Muscle of leg (tissue), 11 donors: ENCODE results near the gene PTRH2. TPM values are rescaled to one million over a fixed set of nuclear protein-coding genes. Genes with fewer than 3 reads are reported as not detected.
A peak's percentile ranks its signal among the peaks of the same experiment; 100 is the strongest.

Experiments used
- DNase-seq: peaks from one replicate; pipeline ENCODE4 v3.0.0; 2013
- H3K27ac ChIP-seq: one replicate; pipeline ENCODE4 v1.5.1; 2013; ENCODE audit warnings: mild to moderate bottlenecking, low read length, control low read depth
- H3K27me3 ChIP-seq: one replicate; pipeline ENCODE4 v1.6.1; 2013; ENCODE audit warnings: low read length; ENCODE audit not compliant: control insufficient read depth, insufficient read depth
- H3K36me3 ChIP-seq: one replicate; pipeline ENCODE4 v1.6.1; 2013; ENCODE audit warnings: low read length; ENCODE audit not compliant: control insufficient read depth, insufficient read depth
- H3K4me1 ChIP-seq: one replicate; pipeline ENCODE4 v1.6.1; 2013; ENCODE audit warnings: low read length; ENCODE audit not compliant: control insufficient read depth, insufficient read depth
- H3K4me3 ChIP-seq: one replicate; pipeline ENCODE4 v1.5.1; 2013; ENCODE audit warnings: low read length, control low read depth
- H3K9me3 ChIP-seq: replicated peaks from 2 replicates; pipeline ENCODE4 v1.6.1; 2013; ENCODE audit warnings: low read depth, low read length; ENCODE audit not compliant: control insufficient read depth
- WGBS: methylation state at CpG from one replicate; pipeline ENCODE4 v1.1.5; 2013; ENCODE audit warnings: missing lambda C conversion rate; ENCODE audit not compliant: insufficient coverage; 5-methylcytosine and 5-hydroxymethylcytosine counted together
- polyA plus RNA-seq, 8 donors: library from polyadenylated mRNA; unstranded; fragments of 120-200 nt; gene quantifications; one replicate each; pipeline versions ENCODE4 v1.2.1 to v1.2.3, GENCODE V29; 2013; ENCODE audit warnings: inconsistent platforms in 1 of 8, low replicate concordance in 1 of 8; ENCODE audit not compliant: insufficient read length in 8 of 8, insufficient read depth in 1 of 8
- total RNA-seq: library from RNA; stranded (reverse); fragments of 120-200 nt; gene quantifications from one replicate; pipeline ENCODE4 v1.2.4, GENCODE V29; 2013

The PTRH2 gene
- total and polyA plus RNA-seq, 9 donors, result 10.9 to 20.1 (median 16.1) TPM

DNA sequence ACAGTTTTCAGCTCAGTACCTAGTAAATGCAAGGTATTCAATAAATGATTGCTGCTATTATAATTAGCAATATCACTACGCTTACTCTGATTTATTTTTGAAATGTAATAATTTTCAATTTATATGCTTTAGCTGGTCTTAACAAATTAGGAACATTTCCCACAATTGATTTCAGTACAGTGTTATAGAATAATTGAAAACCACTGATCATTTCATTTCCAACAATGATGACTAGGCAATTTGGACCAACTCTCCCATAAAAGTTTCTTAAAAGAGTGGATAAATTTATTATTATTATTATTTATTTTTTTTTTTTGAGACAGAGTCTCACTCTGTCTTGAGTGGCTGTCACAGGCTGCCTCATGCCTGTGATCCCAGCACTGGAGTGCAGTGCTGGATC, 41.4 kb upstream of the PTRH2 start:
- Histone ChIP-seq H3K36me3 (peaks cover 2% of the 10 kb centered on the region), H3K27me3 (no peaks in the 10 kb centered on the region), H3K4me3 (no peak overlapping the region), H3K4me1 (no peaks in the 10 kb centered on the region), H3K27ac (no peak overlapping the region), H3K9me3 (peaks cover 4% of the 10 kb centered on the region)
- DNase-seq, result no peak
- no CpG with 5 or more reads among the region's 1 CpG for WGBS

DNA sequence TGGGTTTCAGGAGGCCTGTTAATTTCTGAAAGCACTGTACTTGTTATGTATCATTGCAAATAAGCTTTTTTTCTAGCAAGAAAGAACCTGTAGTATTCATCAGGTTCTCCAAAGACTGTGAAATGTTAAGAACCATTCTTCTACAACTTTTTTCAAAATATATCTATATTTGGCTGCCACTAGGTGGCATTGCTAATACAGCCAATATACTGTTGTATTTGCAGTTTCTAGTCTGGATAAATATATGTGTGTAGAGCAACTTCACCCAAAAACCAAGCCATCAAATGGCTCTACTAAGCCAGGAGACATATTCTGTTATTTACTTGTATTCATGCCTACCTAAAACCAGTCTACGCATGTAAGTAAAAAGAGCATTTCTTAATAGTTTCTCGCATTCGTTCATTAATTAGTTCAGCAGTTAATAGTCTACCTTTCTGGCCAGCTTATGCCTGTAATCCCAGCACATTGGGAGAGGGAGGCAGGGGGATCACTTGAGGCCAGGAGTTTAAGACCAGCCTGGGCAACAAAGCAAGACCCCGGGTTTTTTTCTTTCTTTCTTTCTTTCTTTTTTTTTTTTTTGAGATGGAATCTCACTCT, 39.7 kb upstream of the PTRH2 start:
- peaks cover 7% of the 10 kb centered on the region for H3K9me3 ChIP-seq
- DNase-seq, result peak; percentile 59
- H3K4me3 ChIP-seq, result no peak overlapping the region

DNA sequence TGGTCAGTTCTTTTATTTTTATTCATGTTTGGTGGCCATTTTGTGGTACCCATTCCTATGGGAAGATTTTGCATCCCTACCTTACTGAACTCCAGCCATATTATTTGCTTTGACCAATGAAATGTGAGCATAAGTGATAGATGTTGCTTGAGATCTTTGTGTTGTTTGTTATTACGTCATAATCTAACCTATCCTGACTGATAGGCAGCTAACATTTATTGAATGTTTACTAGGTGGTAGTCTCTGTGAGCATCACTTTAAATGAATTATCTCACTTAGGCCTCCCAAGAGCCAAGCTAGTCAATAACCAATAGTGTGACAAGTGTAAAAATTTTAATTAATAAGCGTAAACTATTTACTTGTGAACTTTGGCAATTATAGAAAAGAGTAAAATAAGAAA, 37.8 kb upstream of the PTRH2 start:
- Histone ChIP-seq H3K4me1 (no peaks in the 10 kb centered on the region), H3K27me3 (no peaks in the 10 kb centered on the region), H3K9me3 (peaks cover 7% of the 10 kb centered on the region), H3K27ac (no peak overlapping the region), H3K36me3 (peaks cover 7% of the 10 kb centered on the region), H3K4me3 (no peak overlapping the region)
- DNase-seq, result no peak
- no CpG with 5 or more reads among the region's 2 CpGs for WGBS

More for the DNA sequence above, 39.7 kb upstream of the PTRH2 start:
- H3K27ac ChIP-seq, result no peak overlapping the region
- 95% methylated on average over 3 of the region's 4 CpGs for WGBS
- no peaks in the 10 kb centered on the region for H3K4me1 ChIP-seq
- H3K36me3 ChIP-seq, result peaks cover 7% of the 10 kb centered on the region
- H3K27me3 ChIP-seq, result no peaks in the 10 kb centered on the region

DNA sequence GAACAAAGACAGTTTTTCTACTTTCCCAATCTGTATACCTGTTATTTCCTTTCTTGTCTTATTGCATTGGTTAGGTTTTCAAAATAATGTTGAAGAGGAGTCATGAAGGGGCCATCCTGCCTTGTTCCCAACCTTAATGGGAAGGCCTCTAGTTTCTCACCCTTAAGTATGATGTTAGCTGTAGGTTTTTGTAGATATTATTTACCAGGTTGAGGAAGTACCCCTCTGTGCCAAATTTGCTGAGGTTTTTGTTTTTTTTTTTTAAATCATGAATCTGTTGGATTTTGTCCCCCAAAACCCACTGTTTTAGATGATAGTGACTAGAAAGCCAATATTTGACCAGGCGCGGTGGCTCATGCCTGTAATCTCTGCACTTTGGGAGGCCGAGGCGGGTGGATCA, 36.6 kb upstream of the PTRH2 start:
- no CpG with 5 or more reads among the region's 4 CpGs for WGBS
- Histone ChIP-seq H3K27me3 (no peaks in the 10 kb centered on the region), H3K36me3 (peaks cover 10% of the 10 kb centered on the region), H3K27ac (no peak overlapping the region), H3K4me1 (no peaks in the 10 kb centered on the region), H3K4me3 (no peak overlapping the region), H3K9me3 (peaks cover 7% of the 10 kb centered on the region)
- DNase-seq, result no peak

DNA sequence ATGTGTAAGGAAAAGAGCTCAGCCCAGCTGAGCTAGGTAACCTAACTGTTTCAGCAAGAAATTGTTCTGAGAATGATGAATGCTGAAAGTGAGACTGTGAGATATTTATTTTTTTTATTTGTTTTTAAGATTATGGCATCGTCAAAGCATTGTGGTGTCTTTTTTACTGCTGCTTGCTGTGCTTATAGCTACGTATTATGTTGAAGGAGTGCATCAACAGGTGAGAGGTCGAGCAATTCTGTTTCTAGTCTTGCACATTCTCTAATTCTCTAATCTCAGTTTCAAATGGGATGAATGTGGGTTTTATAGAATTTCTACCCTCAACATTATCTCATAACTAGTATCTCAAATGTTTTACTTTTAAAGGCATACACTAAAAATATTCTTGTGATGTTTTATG, 30.1 kb upstream of the PTRH2 start:
- Histone ChIP-seq H3K36me3 (peaks cover 6% of the 10 kb centered on the region), H3K27ac (no peak overlapping the region), H3K9me3 (no peaks in the 10 kb centered on the region), H3K4me1 (no peaks in the 10 kb centered on the region), H3K4me3 (no peak overlapping the region), H3K27me3 (no peaks in the 10 kb centered on the region)
- no peak for DNase-seq
- no CpG with 5 or more reads among the region's 3 CpGs for WGBS

DNA sequence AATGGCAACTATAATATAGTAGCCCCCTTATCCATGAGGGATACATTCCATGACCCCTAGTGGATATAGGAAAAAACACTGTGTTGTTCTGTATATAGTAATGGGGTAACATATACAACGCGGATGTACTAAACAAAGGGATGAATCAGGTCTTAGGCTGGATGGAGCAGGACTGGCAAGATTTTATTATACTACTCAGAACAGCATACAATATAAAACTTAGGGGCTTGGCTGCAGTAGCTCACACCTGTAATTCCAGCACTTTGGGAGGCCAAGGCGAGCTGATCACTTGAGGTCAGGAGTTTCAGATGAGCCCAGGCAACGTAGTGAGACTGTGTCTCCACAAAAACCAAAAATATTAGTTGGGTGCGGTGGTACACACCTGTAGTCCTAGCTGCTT, 27.0 kb upstream of the PTRH2 start:
- no peak for DNase-seq
- Histone ChIP-seq H3K4me1 (no peaks in the 10 kb centered on the region), H3K9me3 (no peaks in the 10 kb centered on the region), H3K36me3 (peaks cover 4% of the 10 kb centered on the region), H3K4me3 (no peak overlapping the region), H3K27ac (no peak overlapping the region), H3K27me3 (no peaks in the 10 kb centered on the region)
- 93% methylated on average over 2 of the region's 5 CpGs for WGBS

DNA sequence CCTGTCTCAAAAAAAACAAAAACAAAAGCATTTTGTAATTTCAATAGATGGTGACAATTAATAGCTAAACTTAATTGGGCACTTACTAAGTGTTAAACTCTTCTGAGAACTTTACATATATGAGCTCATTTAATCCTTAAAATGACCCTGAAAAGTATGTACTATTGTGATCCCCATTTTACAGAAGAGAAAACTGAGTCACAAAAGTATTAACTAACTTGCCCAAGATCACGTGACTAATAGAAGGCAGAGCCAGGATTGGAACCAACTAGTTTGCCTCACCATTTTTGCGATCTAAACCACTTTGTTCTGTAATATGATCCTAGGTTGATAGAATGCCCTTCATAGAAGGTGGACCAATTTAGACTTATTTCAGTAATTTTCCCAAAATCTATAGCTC, 26.5 kb upstream of the PTRH2 start:
- no peaks in the 10 kb centered on the region for H3K27me3 ChIP-seq
- WGBS, result no CpG with 5 or more reads among the region's 2 CpGs
- DNase-seq, result no peak
- no peak overlapping the region for H3K27ac ChIP-seq
- peaks cover 4% of the 10 kb centered on the region for H3K36me3 ChIP-seq
- H3K4me1 ChIP-seq, result no peaks in the 10 kb centered on the region
- H3K9me3 ChIP-seq, result no peaks in the 10 kb centered on the region
- H3K4me3 ChIP-seq, result no peak overlapping the region

DNA sequence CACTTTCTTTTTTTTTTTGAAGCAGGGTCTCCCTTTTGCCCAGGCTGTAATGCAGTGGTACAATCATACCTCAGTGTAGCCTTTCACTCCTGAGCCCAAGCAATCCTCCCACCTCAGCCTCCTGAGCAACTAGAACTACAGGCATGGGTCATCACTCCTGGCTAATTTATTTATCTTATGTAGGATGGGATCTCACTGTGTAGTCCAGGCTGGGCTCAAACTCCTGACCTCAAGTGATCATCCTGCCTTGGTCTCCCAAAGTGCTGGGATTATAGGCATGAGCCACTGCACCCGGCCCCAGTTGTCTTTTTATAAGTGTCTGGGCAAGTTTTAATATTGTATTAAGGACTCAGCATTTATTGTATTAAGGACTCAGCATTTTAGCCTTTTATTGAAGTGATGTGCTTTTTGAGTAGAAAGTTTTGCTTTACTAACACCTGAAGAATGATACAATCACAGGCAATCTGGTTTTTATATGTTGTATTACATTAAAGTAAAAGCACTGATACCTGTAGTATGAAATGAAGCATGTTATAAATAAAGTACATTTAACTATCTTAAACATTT, 23.1 kb upstream of the PTRH2 start:
- no CpG with 5 or more reads among the region's 1 CpG for WGBS
- no peak overlapping the region for H3K4me3 ChIP-seq
- no peaks in the 10 kb centered on the region for H3K4me1 ChIP-seq
- no peaks in the 10 kb centered on the region for H3K36me3 ChIP-seq
- H3K27ac ChIP-seq, result no peak overlapping the region
- H3K9me3 ChIP-seq, result no peaks in the 10 kb centered on the region
- no peaks in the 10 kb centered on the region for H3K27me3 ChIP-seq
- DNase-seq, result no peak

- H3K27me3 ChIP-seq, result no peaks in the 10 kb centered on the region
- no peaks in the 10 kb centered on the region for H3K36me3 ChIP-seq
- no peak overlapping the region for H3K27ac ChIP-seq
- no peaks in the 10 kb centered on the region for H3K9me3 ChIP-seq
- no peaks in the 10 kb centered on the region for H3K4me1 ChIP-seq
- DNase-seq, result no peak
- H3K4me3 ChIP-seq, result no peak overlapping the region
- no CpG with 5 or more reads among the region's 1 CpG for WGBS
Observed at GRCh38 chr17:59727817-59728533, 20.7 kb upstream of the PTRH2 start.

- H3K4me3 ChIP-seq, result no peak overlapping the region
- no CpG with 5 or more reads among the region's 2 CpGs for WGBS
- H3K27ac ChIP-seq, result no peak overlapping the region
- H3K9me3 ChIP-seq, result no peaks in the 10 kb centered on the region
- H3K4me1 ChIP-seq, result no peaks in the 10 kb centered on the region
- H3K27me3 ChIP-seq, result no peaks in the 10 kb centered on the region
- no peaks in the 10 kb centered on the region for H3K36me3 ChIP-seq
- peak; percentile 35 for DNase-seq
Observed at GRCh38 chr17:59725691-59726090, 18.5 kb upstream of the PTRH2 start.
